ENCODE results near the gene PLEKHG3. TPM values are rescaled to one million over a fixed set of nuclear protein-coding genes. Genes with fewer than 3 reads are reported as not detected.

The PLEKHG3 gene
- total and polyA plus RNA-seq, 2 of the 4 experiments (the other 2 are of a cell fraction), result 8.2 to 8.4 TPM

DNA sequence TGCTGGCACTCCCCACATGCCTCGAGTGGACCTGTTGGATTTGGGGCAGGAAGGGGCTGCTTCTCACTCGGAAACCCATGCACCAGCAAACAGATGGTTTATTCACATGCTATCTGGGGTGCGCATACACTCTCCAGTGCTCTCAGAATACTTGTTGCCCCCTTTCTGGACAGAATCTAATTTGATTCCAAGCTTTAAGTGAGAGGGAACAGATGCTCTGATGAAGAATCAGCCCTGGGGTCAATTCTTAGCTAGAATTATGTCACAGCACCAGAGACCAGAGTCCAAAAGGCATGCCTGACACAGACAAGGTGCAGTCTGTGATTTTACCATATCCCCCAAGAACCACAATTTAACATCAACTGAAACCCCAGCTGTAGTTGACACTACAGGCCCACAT is 91.7 kb downstream of the PLEKHG3 start:
- H2AK9ac ChIP-seq (replicated peaks; ENCODE audit: low read depth, low read length, poor library complexity), result no peak overlapping the region
- no peak overlapping the region for H2BK5ac ChIP-seq (ENCODE audit: low read depth, low read length, poor library complexity, severe bottlenecking)
- no peak overlapping the region for H3K4me2 ChIP-seq (ENCODE audit: low read depth, low read length)
- no peak overlapping the region for H4K91ac ChIP-seq (ENCODE audit: insufficient read depth, low read depth, low read length)
- H3K23ac ChIP-seq (ENCODE audit: low read depth, low read length), result no peak overlapping the region
- H3K14ac ChIP-seq (replicated peaks; ENCODE audit: low read depth, low read length), result no peak overlapping the region
- intact Hi-C loops (cut with micrococcal nuclease), result no loop called here
- no peak overlapping the region for H3K27ac ChIP-seq (ENCODE audit: insufficient read depth, low read length)
- H3K79me1 ChIP-seq (ENCODE audit: low read depth in 1 of 2, low read length in 2 of 2), result no peaks in the 10 kb centered on the region
- dilution Hi-C loops (cut with HindIII; ENCODE audit: low sequenced_read_pairs, unreplicated experiment), result no loop called here
- no peak overlapping the region for H2BK120ac ChIP-seq (ENCODE audit: low read depth, low read length)
- H2BK15ac ChIP-seq (ENCODE audit: low read depth, low read length), result no peak overlapping the region
- no peaks in the 10 kb centered on the region for H3K36me3 ChIP-seq (ENCODE audit: control insufficient read depth, insufficient read depth, low read length)
- no peak for ATAC-seq (ENCODE audit: low read depth)
- TF ChIP-seq FOS (IDR thresholded peaks at IDR 0.05; ENCODE audit: low read depth, low read length) (no peak), NFE2L2 (IDR thresholded peaks at IDR 0.05; ENCODE audit: low read depth, low read length) (no peak), RFX5 (IDR thresholded peaks at IDR 0.05; ENCODE audit: low read depth, low read length) (no peak), MXI1 (IDR thresholded peaks at IDR 0.05; ENCODE audit: borderline replicate concordance, low read depth, low read length) (no peak), POLR2A (IDR thresholded peaks at IDR 0.05; ENCODE audit: low read depth, low read length) (no peak), RAD21 (IDR thresholded peaks at IDR 0.05; ENCODE audit: low read length) (no peak), MAFK (IDR thresholded peaks at IDR 0.05; ENCODE audit: low read depth, low read length) (no peak), BHLHE40 (IDR thresholded peaks at IDR 0.05; ENCODE audit: low read depth, low read length) (no peak), RCOR1 (IDR thresholded peaks at IDR 0.05; ENCODE audit: insufficient replicate concordance, low read length) (no peak), SMC3 (IDR thresholded peaks at IDR 0.05; ENCODE audit: low read depth, low read length) (no peak), CEBPB (IDR thresholded peaks at IDR 0.05; ENCODE audit: low read depth, low read length) (no peak)
- TF ChIP-seq, protein P1, sequence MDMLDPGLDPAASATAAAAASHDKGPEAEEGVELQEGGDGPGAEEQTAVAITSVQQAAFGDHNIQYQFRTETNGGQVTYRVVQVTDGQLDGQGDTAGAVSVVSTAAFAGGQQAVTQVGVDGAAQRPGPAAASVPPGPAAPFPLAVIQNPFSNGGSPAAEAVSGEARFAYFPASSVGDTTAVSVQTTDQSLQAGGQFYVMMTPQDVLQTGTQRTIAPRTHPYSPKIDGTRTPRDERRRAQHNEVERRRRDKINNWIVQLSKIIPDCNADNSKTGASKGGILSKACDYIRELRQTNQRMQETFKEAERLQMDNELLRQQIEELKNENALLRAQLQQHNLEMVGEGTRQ (IDR thresholded peaks at IDR 0.05; ENCODE audit: low read depth, low read length), result no peak
- BruUV-seq (replicated peaks), result no TSS peak
- H4K8ac ChIP-seq (ENCODE audit: low read depth in 2 of 2, low read length in 2 of 2), result no peak overlapping the region
- no peak overlapping the region for H4K5ac ChIP-seq (ENCODE audit: low read depth, low read length)
- H3K18ac ChIP-seq (ENCODE audit: low read depth, low read length), result no peak overlapping the region
- in situ Hi-C loops (cut with MboI; ENCODE audit: low sequenced_read_pairs), result no loop called here
- H2AFZ ChIP-seq (replicated peaks; ENCODE audit: low read length, poor library complexity), result no peak overlapping the region
- H2AK5ac ChIP-seq (ENCODE audit: low read depth, low read length), result no peak overlapping the region
- no peaks in the 10 kb centered on the region for H3K9me3 ChIP-seq (ENCODE audit: control insufficient read depth, insufficient read depth, low read length)
- POLR2A ChIA-PET (ENCODE audit: unreplicated experiment), result no interaction called here
- no peak overlapping the region for H3K4me3 ChIP-seq (ENCODE audit: insufficient read depth, low read depth, low read length)
- DNase-seq, result no peak
- H3K27me3 ChIP-seq (ENCODE audit: control insufficient read depth, insufficient read depth, low read length), result peaks cover 33% of the 10 kb centered on the region
- H4K20me1 ChIP-seq (ENCODE audit: insufficient read depth, low read length), result no peaks in the 10 kb centered on the region
- H3K9ac ChIP-seq (ENCODE audit: low read depth, low read length), result no peak overlapping the region
- no CpG with 5 or more reads among the region's 3 CpGs for WGBS, 2 experiments (ENCODE audit: extremely low coverage in 2 of 2, insufficient read length in 1 of 2)
- peaks cover 3% of the 10 kb centered on the region for H3K9me1 ChIP-seq (ENCODE audit: insufficient read depth, low read length)
- no peaks in the 10 kb centered on the region for H3K4me1 ChIP-seq (ENCODE audit: control insufficient read depth, insufficient read depth, low read length)
- no peak overlapping the region for H3K4ac ChIP-seq (ENCODE audit: low read depth, low read length)
- no peak overlapping the region for H3K56ac ChIP-seq (ENCODE audit: extremely low read depth, insufficient read depth, low read length)
- CTCF ChIA-PET, result interaction anchor here (0.5 to 0.9 kb wide), 2 partner anchors 187 to 191 kb away, joined by 3 to 5 read pairs; partner anchors contain the start of gene FNTB
- no peak overlapping the region for H2BK20ac ChIP-seq (ENCODE audit: low read depth, low read length)
